GM12878 (cell line): ENCODE measurements around the gene SFR1.

Experiments used
- ATF3 ChIP-seq: IDR thresholded peaks from 2 replicates; pipeline ENCODE4 v1.6.1; 2011; ENCODE audit warnings: low read depth, mild to moderate bottlenecking, low read length, moderate library complexity, borderline replicate concordance; ENCODE audit errors: extremely low read depth
- CEBPB ChIP-seq, 2 experiments: fragments of 150-350 bp in 1 of 2; IDR thresholded peaks; 2 replicates each; pipeline ENCODE4 v1.6.1; 2012 to 2014; ENCODE audit warnings: low read depth in 2 of 2, low read length in 2 of 2, borderline replicate concordance in 1 of 2, inconsistent platforms in 1 of 2
- CREB1 ChIP-seq: IDR thresholded peaks from 2 replicates; pipeline ENCODE4 v1.6.1; 2012; ENCODE audit warnings: low read depth, mild to moderate bottlenecking, inconsistent platforms
- EZH2 ChIP-seq: IDR thresholded peaks from 2 replicates; pipeline ENCODE4 v1.6.1; 2012; ENCODE audit warnings: low read depth, mild to moderate bottlenecking, control low read depth, inconsistent platforms, low read length, borderline replicate concordance; ENCODE audit not compliant: control insufficient read depth
- JUNB ChIP-seq: IDR thresholded peaks from 2 replicates; pipeline ENCODE4 v1.6.1; 2016; ENCODE audit warnings: antibody characterized with exemption, mild to moderate bottlenecking
- NRF1 ChIP-seq: conservative IDR thresholded peaks from 2 replicates; pipeline ENCODE4 v1.6.1; 2011; ENCODE audit warnings: mild to moderate bottlenecking, low read depth, low read length, improper control_type of control experiment
- PML ChIP-seq: IDR thresholded peaks from 2 replicates; pipeline ENCODE4 v1.6.1; 2012; ENCODE audit warnings: low read length, inconsistent platforms
- POLR2A ChIP-seq: IDR thresholded peaks from 2 replicates; pipeline ENCODE4 v1.6.1; 2011; ENCODE audit warnings: low read depth, mild to moderate bottlenecking, low read length
- POLR2AphosphoS5 ChIP-seq: IDR thresholded peaks from 2 replicates; pipeline ENCODE4 v1.6.1; 2011; ENCODE audit warnings: mild to moderate bottlenecking, low read length, inconsistent platforms
- RCOR1 ChIP-seq: conservative IDR thresholded peaks from 2 replicates; pipeline ENCODE4 v1.6.1; 2012; ENCODE audit warnings: low read depth, low read length, improper control_type of control experiment
- TF ChIP-seq, protein P1 (sequence below), 3 experiments: IDR thresholded peaks in 2 of 3; conservative IDR thresholded peaks in 1 of 3; 2 replicates each; pipeline ENCODE4 v1.5.1; 2011; ENCODE audit warnings: low read depth in 3 of 3, low read length in 3 of 3, mild to moderate bottlenecking in 3 of 3, control low read depth in 2 of 3, moderate library complexity in 2 of 3, inconsistent platforms in 1 of 3, mixed read lengths in 1 of 3; ENCODE audit not compliant: control insufficient read depth in 2 of 3, insufficient read depth in 1 of 3; ENCODE audit errors: extremely low read depth in 1 of 3
- TF ChIP-seq, protein P2 (sequence below): IDR thresholded peaks from 2 replicates; pipeline ENCODE4 v1.6.1; 2011; ENCODE audit warnings: borderline replicate concordance, low read depth, mild to moderate bottlenecking, moderate library complexity, low read length; ENCODE audit not compliant: insufficient read depth, poor library complexity, severe bottlenecking
- TF ChIP-seq, protein P3 (sequence below): fragments of 450-650 bp; IDR thresholded peaks from 2 replicates; pipeline ENCODE4 v1.6.1; 2018; ENCODE audit warnings: borderline replicate concordance, mild to moderate bottlenecking; ENCODE audit not compliant: partially characterized antibody

- TF ChIP-seq, protein P1, sequence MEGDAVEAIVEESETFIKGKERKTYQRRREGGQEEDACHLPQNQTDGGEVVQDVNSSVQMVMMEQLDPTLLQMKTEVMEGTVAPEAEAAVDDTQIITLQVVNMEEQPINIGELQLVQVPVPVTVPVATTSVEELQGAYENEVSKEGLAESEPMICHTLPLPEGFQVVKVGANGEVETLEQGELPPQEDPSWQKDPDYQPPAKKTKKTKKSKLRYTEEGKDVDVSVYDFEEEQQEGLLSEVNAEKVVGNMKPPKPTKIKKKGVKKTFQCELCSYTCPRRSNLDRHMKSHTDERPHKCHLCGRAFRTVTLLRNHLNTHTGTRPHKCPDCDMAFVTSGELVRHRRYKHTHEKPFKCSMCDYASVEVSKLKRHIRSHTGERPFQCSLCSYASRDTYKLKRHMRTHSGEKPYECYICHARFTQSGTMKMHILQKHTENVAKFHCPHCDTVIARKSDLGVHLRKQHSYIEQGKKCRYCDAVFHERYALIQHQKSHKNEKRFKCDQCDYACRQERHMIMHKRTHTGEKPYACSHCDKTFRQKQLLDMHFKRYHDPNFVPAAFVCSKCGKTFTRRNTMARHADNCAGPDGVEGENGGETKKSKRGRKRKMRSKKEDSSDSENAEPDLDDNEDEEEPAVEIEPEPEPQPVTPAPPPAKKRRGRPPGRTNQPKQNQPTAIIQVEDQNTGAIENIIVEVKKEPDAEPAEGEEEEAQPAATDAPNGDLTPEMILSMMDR (IDR thresholded peaks at IDR 0.05 in 2 of 3, conservative IDR thresholded peaks at IDR 0.05 in 1 of 3; ENCODE audit: control insufficient read depth in 2 of 3, extremely low read depth in 1 of 3, insufficient read depth in 1 of 3, low read depth in 3 of 3, low read length in 3 of 3): no peak
- TF ChIP-seq POLR2AphosphoS5 (no peak), NRF1 (no peak), JUNB (no peak), PML (no peak), CREB1 (no peak), EZH2 (no peak), POLR2A (no peak), RCOR1 (no peak), ATF3 (no peak), CEBPB (IDR thresholded peaks at IDR 0.05; ENCODE audit: borderline replicate concordance in 1 of 2, low read depth in 2 of 2, low read length in 2 of 2) (no peak)
- TF ChIP-seq, protein P2, sequence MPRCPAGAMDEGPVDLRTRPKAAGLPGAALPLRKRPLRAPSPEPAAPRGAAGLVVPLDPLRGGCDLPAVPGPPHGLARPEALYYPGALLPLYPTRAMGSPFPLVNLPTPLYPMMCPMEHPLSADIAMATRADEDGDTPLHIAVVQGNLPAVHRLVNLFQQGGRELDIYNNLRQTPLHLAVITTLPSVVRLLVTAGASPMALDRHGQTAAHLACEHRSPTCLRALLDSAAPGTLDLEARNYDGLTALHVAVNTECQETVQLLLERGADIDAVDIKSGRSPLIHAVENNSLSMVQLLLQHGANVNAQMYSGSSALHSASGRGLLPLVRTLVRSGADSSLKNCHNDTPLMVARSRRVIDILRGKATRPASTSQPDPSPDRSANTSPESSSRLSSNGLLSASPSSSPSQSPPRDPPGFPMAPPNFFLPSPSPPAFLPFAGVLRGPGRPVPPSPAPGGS: no peak
- TF ChIP-seq, protein P3, sequence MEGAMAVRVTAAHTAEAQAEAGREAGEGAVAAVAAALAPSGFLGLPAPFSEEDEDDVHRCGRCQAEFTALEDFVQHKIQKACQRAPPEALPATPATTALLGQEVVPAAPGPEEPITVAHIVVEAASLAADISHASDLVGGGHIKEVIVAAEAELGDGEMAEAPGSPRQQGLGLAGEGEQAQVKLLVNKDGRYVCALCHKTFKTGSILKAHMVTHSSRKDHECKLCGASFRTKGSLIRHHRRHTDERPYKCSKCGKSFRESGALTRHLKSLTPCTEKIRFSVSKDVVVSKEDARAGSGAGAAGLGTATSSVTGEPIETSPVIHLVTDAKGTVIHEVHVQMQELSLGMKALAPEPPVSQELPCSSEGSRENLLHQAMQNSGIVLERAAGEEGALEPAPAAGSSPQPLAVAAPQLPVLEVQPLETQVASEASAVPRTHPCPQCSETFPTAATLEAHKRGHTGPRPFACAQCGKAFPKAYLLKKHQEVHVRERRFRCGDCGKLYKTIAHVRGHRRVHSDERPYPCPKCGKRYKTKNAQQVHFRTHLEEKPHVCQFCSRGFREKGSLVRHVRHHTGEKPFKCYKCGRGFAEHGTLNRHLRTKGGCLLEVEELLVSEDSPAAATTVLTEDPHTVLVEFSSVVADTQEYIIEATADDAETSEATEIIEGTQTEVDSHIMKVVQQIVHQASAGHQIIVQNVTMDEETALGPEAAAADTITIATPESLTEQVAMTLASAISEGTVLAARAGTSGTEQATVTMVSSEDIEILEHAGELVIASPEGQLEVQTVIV: no peak
Observed at GRCh38 chr10:104104926-104105325, 17.0 kb upstream of the SFR1 start.
